HEK293 (cell line): ENCODE measurements around the gene SAMD11.

Experiments
- CTCF ChIA-PET: fragments of 350-600 bp; formaldehyde crosslinking; extraction: SDS; loops from one replicate; lab custom pipeline; 2021; ENCODE audit warnings: antibody characterized with exemption; lab: Yijun Ruan, JAX
- POLR2A ChIA-PET: fragments of 300-600 bp; formaldehyde crosslinking; extraction: SDS; loops from one replicate; lab custom pipeline; 2020; ENCODE audit warnings: antibody characterized with exemption, inconsistent platforms; lab: Yijun Ruan, JAX
- H3K27ac ChIP-seq: fragments of 200-500 bp; sonication (Bioruptor generic); 2 replicates; pipeline ENCODE4 v1.5.1; 2014; ENCODE audit warnings: low read depth, low read length, control low read depth, inconsistent platforms; ENCODE audit errors: extremely low read depth
- H3K36me3 ChIP-seq, 2 experiments: fragments of 200-500 bp in 1 of 2; sonication (Bioruptor generic) in 1 of 2; 1 replicate in 1 of 2; 2 replicates in 1 of 2; pipeline ENCODE4 v1.5.1; 2014 to 2017; ENCODE audit warnings: inconsistent platforms in 2 of 2, low read length in 2 of 2; ENCODE audit not compliant: control insufficient read depth in 2 of 2, insufficient read depth in 1 of 2
- H3K4me1 ChIP-seq: fragments of 200-500 bp; sonication (Bioruptor generic); 2 replicates; pipeline ENCODE4 v1.5.1; 2014; ENCODE audit warnings: mild to moderate bottlenecking, low read length, inconsistent platforms; ENCODE audit not compliant: control insufficient read depth, insufficient read depth
- H3K4me3 ChIP-seq: 2 replicates; pipeline ENCODE4 v1.5.1; 2011; ENCODE audit warnings: low read depth, mild to moderate bottlenecking, control low read depth, low read length, moderate library complexity
- H3K9me3 ChIP-seq: fragments of 200-500 bp; sonication (Bioruptor generic); 2 replicates; pipeline ENCODE4 v1.5.1; 2014; ENCODE audit warnings: low read depth, low read length, inconsistent platforms; ENCODE audit not compliant: control insufficient read depth, insufficient read depth
- GFI1B ChIP-seq: fragments of 450-650 bp; formaldehyde crosslinking; IDR thresholded peaks from 2 replicates; pipeline ENCODE4 v1.5.1; 2016; ENCODE audit warnings: missing biosample characterization, missing genetic modification characterization
- GLIS1 ChIP-seq: fragments of 450-650 bp; formaldehyde crosslinking; IDR thresholded peaks from 2 replicates; pipeline ENCODE4 v1.5.1; 2016; ENCODE audit warnings: missing biosample characterization, missing genetic modification characterization
- ZIC2 ChIP-seq: fragments of 450-650 bp; formaldehyde crosslinking; IDR thresholded peaks from 2 replicates; pipeline ENCODE4 v1.5.1; 2016; ENCODE audit warnings: missing biosample characterization, missing genetic modification characterization
- ZNF10 ChIP-seq: fragments of 450-650 bp; formaldehyde crosslinking; IDR thresholded peaks from 2 replicates; pipeline ENCODE4 v1.5.1; 2017; ENCODE audit warnings: missing biosample characterization, missing genetic modification characterization
- ZNF510 ChIP-seq: fragments of 450-650 bp; formaldehyde crosslinking; IDR thresholded peaks from 2 replicates; pipeline ENCODE4 v1.5.1; 2018; ENCODE audit warnings: mild to moderate bottlenecking, missing genetic modification characterization, missing biosample characterization; ENCODE audit not compliant: insufficient replicate concordance
- ZNF701 ChIP-seq: fragments of 450-650 bp; formaldehyde crosslinking; IDR thresholded peaks from 2 replicates; pipeline ENCODE4 v1.5.1; 2016; ENCODE audit warnings: missing biosample characterization, missing genetic modification characterization
- TF ChIP-seq, protein P1 (sequence below): fragments of 450-650 bp; formaldehyde crosslinking; IDR thresholded peaks from 2 replicates; pipeline ENCODE4 v1.5.1; 2016; ENCODE audit warnings: missing biosample characterization, missing genetic modification characterization
- TF ChIP-seq, protein P2 (sequence below): fragments of 450-650 bp; formaldehyde crosslinking; IDR thresholded peaks from 2 replicates; pipeline ENCODE4 v1.5.1; 2016; ENCODE audit warnings: missing biosample characterization, missing genetic modification characterization
- TF ChIP-seq, protein P3 (sequence below): fragments of 450-650 bp; formaldehyde crosslinking; IDR thresholded peaks from 2 replicates; pipeline ENCODE4 v1.5.1; 2016; ENCODE audit warnings: missing biosample characterization, missing genetic modification characterization
- TF ChIP-seq, protein P4 (sequence below): fragments of 450-650 bp; formaldehyde crosslinking; IDR thresholded peaks from 2 replicates; pipeline ENCODE4 v1.5.1; 2016; ENCODE audit warnings: missing biosample characterization, missing genetic modification characterization
- TF ChIP-seq, protein P5 (sequence below): fragments of 450-650 bp; formaldehyde crosslinking; IDR thresholded peaks from 2 replicates; pipeline ENCODE4 v1.5.1; 2016; ENCODE audit warnings: missing biosample characterization, missing genetic modification characterization
- TF ChIP-seq, protein P6 (sequence below): fragments of 450-650 bp; formaldehyde crosslinking; IDR thresholded peaks from 2 replicates; pipeline ENCODE4 v1.5.1; 2016; ENCODE audit warnings: missing biosample characterization, missing genetic modification characterization
- TF ChIP-seq, protein P7 (sequence below): fragments of 450-650 bp; formaldehyde crosslinking; IDR thresholded peaks from 2 replicates; pipeline ENCODE4 v1.5.1; 2016; ENCODE audit warnings: missing biosample characterization, missing genetic modification characterization

SAMD11 gene

DNA sequence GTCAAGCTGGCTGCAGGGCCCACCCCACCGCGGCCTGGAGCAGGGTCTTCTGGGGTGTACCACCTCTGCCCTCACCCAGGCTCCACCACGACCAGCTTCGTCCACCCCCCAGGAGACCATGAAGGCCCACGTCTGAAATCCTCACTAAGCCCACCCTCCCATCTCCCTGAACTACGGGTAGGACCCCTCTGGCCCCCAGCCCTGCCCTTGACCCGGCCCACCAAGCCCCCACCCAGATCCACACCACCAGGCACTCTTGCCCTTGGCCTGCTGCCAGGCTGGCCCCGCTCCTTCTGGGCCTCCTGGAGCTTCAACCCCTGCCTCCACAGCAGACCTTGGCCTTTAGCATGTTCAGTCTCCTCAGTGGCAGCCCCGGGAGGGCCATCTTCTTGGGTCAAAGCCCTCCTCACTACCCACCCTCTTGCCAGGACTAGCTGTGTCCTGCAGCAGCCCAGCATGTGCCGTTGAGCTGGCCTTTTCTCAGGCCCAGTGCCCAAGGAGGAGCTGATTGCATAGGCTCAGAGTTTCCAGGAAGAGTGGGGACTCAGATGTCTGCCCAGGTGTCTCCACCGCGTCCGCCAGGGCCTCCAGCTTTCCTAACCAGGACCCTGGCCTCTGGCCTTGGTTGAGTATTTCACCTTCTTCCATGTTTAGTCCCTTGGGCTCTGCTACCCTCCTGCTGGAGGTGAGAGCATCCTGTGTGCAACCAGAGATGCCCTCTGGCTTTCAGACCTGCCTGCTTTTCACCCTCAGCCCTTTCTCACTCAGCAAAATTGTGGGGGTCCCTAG is 17.7 kb upstream of the SAMD11 start:
- no peaks in the 10 kb centered on the region for H3K9me3 ChIP-seq
- H3K4me1 ChIP-seq = peaks cover 13% of the 10 kb centered on the region
- ChIA-PET POLR2A (interaction anchor here (0.6 to 3.6 kb wide), 6 partner anchors 11 to 714 kb away, joined by 3 to 47 read pairs (median 9); no protein-coding TSS in a partner anchor), CTCF (interaction anchor here (0.7 to 2.6 kb wide), 16 partner anchors 10 to 158 kb away, joined by 3 to 26 read pairs (median 6); partner anchors contain the start of genes KLHL17 and NOC2L)
- no peak overlapping the region for H3K4me3 ChIP-seq
- no peaks in the 10 kb centered on the region for H3K36me3 ChIP-seq
- TF ChIP-seq ZNF510 (tag by site-specific recombination) = no peak
- no peak for TF ChIP-seq GFI1B (tag by site-specific recombination)
- TF ChIP-seq GLIS1 (tag by site-specific recombination) = peak; percentile 68
- TF ChIP-seq ZIC2 (tag by site-specific recombination) = peak; percentile 82
- TF ChIP-seq, protein P1, sequence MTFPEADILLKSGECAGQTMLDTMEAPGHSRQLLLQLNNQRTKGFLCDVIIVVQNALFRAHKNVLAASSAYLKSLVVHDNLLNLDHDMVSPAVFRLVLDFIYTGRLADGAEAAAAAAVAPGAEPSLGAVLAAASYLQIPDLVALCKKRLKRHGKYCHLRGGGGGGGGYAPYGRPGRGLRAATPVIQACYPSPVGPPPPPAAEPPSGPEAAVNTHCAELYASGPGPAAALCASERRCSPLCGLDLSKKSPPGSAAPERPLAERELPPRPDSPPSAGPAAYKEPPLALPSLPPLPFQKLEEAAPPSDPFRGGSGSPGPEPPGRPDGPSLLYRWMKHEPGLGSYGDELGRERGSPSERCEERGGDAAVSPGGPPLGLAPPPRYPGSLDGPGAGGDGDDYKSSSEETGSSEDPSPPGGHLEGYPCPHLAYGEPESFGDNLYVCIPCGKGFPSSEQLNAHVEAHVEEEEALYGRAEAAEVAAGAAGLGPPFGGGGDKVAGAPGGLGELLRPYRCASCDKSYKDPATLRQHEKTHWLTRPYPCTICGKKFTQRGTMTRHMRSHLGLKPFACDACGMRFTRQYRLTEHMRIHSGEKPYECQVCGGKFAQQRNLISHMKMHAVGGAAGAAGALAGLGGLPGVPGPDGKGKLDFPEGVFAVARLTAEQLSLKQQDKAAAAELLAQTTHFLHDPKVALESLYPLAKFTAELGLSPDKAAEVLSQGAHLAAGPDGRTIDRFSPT (tag by site-specific recombination) = peak; percentile 26; the same call in 1 of the 2 replicates
- TF ChIP-seq, protein P2, sequence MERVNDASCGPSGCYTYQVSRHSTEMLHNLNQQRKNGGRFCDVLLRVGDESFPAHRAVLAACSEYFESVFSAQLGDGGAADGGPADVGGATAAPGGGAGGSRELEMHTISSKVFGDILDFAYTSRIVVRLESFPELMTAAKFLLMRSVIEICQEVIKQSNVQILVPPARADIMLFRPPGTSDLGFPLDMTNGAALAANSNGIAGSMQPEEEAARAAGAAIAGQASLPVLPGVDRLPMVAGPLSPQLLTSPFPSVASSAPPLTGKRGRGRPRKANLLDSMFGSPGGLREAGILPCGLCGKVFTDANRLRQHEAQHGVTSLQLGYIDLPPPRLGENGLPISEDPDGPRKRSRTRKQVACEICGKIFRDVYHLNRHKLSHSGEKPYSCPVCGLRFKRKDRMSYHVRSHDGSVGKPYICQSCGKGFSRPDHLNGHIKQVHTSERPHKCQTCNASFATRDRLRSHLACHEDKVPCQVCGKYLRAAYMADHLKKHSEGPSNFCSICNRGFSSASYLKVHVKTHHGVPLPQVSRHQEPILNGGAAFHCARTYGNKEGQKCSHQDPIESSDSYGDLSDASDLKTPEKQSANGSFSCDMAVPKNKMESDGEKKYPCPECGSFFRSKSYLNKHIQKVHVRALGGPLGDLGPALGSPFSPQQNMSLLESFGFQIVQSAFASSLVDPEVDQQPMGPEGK (tag by site-specific recombination) = peak; percentile 40; the same call in 1 of the 2 replicates
- TF ChIP-seq, protein P3, sequence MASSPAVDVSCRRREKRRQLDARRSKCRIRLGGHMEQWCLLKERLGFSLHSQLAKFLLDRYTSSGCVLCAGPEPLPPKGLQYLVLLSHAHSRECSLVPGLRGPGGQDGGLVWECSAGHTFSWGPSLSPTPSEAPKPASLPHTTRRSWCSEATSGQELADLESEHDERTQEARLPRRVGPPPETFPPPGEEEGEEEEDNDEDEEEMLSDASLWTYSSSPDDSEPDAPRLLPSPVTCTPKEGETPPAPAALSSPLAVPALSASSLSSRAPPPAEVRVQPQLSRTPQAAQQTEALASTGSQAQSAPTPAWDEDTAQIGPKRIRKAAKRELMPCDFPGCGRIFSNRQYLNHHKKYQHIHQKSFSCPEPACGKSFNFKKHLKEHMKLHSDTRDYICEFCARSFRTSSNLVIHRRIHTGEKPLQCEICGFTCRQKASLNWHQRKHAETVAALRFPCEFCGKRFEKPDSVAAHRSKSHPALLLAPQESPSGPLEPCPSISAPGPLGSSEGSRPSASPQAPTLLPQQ = 0 out of 2 replicates have a peak, but pooled peaks have one; percentile 28
- H3K27ac ChIP-seq = peak overlapping the region; percentile 29; the same call in 1 of the 2 replicates

DNA sequence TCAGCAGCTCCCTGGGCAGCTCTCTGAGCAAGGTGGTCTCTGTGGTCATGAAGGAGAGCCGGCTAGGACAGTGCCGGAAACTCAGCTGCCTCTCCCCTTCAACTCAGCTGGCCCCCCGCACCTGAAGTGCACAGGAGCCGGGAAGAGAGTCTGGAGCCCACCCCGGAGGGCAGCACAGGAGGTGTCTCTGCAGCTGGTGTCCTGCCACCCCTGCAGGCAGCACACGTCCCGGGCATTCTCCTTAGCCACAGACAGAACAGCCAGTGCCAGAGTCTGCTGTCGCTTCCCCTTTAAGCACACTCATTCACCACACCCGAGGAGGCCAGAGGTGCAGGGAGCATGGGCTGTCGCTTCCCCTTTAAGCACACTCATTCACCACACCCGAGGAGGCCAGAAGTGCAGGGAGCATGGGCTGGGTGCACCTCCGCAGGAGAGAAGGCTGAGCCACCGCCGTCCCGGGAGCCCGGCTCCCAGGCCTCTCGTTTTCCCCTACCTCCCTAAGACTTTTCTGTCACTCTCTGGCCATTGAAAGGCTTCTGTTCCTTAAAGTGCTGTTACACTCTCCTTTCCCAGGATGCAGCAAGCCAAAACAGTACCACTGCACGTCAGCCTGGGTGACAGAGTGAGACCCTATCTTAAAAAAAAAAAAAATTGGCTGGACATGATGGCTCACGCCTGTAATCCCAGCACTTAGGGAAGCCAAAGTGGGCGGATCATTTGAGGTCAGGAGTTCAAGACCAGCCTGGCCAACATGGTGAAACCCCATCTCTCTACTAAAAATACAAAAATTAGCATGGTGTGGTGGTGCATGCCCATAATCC is 16.9 kb upstream of the SAMD11 start:
- H3K4me1 ChIP-seq = peaks cover 19% of the 10 kb centered on the region
- ChIA-PET POLR2A (interaction anchor here (1.0 to 3.6 kb wide), 4 partner anchors 10 to 128 kb away, joined by 3 to 47 read pairs (median 9); no protein-coding TSS in a partner anchor), CTCF (interaction anchor here (0.7 to 2.6 kb wide), 8 partner anchors 9 to 133 kb away, joined by 3 to 26 read pairs (median 7); partner anchors contain the start of genes KLHL17 and NOC2L)
- H3K4me3 ChIP-seq = no peak overlapping the region
- H3K9me3 ChIP-seq = no peaks in the 10 kb centered on the region
- H3K36me3 ChIP-seq = no peaks in the 10 kb centered on the region
- H3K27ac ChIP-seq = peak overlapping the region; percentile 44; the same call in 1 of the 2 replicates
- TF ChIP-seq, protein P4, sequence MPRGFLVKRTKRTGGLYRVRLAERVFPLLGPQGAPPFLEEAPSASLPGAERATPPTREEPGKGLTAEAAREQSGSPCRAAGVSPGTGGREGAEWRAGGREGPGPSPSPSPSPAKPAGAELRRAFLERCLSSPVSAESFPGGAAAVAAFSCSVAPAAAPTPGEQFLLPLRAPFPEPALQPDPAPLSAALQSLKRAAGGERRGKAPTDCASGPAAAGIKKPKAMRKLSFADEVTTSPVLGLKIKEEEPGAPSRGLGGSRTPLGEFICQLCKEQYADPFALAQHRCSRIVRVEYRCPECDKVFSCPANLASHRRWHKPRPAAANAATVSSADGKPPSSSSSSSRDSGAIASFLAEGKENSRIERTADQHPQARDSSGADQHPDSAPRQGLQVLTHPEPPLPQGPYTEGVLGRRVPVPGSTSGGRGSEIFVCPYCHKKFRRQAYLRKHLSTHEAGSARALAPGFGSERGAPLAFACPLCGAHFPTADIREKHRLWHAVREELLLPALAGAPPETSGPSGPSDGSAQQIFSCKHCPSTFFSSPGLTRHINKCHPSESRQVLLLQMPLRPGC (tag by site-specific recombination) = no peak
- TF ChIP-seq, protein P5, sequence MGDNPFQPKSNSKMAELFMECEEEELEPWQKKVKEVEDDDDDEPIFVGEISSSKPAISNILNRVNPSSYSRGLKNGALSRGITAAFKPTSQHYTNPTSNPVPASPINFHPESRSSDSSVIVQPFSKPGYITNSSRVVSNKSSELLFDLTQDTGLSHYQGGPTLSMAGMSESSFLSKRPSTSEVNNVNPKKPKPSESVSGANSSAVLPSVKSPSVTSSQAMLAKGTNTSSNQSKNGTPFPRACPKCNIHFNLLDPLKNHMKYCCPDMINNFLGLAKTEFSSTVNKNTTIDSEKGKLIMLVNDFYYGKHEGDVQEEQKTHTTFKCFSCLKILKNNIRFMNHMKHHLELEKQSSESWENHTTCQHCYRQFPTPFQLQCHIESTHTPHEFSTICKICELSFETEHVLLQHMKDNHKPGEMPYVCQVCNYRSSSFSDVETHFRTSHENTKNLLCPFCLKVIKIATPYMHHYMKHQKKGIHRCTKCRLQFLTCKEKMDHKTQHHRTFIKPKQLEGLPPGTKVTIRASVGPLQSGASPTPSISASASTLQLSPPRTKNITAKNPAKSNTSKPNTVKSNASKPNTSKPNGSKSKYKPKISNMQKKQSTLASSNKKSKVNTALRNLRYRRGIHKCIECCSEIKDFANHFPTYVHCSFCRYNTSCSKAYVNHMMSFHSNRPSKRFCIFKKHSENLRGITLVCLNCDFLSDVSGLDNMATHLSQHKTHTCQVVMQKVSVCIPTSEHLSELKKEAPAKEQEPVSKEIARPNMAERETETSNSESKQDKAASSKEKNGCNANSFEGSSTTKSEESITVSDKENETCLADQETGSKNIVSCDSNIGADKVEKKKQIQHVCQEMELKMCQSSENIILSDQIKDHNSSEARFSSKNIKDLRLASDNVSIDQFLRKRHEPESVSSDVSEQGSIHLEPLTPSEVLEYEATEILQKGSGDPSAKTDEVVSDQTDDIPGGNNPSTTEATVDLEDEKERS = no peak
- TF ChIP-seq, protein P6, sequence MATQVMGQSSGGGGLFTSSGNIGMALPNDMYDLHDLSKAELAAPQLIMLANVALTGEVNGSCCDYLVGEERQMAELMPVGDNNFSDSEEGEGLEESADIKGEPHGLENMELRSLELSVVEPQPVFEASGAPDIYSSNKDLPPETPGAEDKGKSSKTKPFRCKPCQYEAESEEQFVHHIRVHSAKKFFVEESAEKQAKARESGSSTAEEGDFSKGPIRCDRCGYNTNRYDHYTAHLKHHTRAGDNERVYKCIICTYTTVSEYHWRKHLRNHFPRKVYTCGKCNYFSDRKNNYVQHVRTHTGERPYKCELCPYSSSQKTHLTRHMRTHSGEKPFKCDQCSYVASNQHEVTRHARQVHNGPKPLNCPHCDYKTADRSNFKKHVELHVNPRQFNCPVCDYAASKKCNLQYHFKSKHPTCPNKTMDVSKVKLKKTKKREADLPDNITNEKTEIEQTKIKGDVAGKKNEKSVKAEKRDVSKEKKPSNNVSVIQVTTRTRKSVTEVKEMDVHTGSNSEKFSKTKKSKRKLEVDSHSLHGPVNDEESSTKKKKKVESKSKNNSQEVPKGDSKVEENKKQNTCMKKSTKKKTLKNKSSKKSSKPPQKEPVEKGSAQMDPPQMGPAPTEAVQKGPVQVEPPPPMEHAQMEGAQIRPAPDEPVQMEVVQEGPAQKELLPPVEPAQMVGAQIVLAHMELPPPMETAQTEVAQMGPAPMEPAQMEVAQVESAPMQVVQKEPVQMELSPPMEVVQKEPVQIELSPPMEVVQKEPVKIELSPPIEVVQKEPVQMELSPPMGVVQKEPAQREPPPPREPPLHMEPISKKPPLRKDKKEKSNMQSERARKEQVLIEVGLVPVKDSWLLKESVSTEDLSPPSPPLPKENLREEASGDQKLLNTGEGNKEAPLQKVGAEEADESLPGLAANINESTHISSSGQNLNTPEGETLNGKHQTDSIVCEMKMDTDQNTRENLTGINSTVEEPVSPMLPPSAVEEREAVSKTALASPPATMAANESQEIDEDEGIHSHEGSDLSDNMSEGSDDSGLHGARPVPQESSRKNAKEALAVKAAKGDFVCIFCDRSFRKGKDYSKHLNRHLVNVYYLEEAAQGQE (tag by site-specific recombination) = no peak
- TF ChIP-seq ZNF701 (tag by site-specific recombination) (no peak), ZIC2 (tag by site-specific recombination) (peak; percentile 61), ZNF10 (no peak)
- TF ChIP-seq, protein P7, sequence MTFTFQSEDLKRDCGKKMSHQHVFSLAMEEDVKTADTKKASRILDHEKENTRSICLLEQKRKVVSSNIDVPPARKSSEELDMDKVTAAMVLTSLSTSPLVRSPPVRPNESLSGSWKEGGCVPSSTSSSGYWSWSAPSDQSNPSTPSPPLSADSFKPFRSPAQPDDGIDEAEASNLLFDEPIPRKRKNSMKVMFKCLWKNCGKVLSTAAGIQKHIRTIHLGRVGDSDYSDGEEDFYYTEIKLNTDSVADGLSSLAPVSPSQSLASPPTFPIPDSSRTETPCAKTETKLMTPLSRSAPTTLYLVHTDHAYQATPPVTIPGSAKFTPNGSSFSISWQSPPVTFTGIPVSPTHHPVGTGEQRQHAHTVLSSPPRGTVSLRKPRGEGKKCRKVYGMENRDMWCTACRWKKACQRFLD (tag by site-specific recombination) = no peak
